GM19351 (cell line): Measurements from ENCODE around the gene SGMS1.
"Not testable (repeated sequence)": the region's sequence is repeated elsewhere in the genome, so short reads cannot be mapped to it uniquely, and the experiment has no call there.

Experiments used
- ATAC-seq: cut with Tn5 transposase; IDR thresholded peaks from one replicate; pipeline ENCODE4 v1.9.1; 2021; ENCODE audit warnings: mild to moderate bottlenecking, moderate library complexity; ENCODE audit not compliant: unreplicated experiment

The SGMS1 gene

DNA sequence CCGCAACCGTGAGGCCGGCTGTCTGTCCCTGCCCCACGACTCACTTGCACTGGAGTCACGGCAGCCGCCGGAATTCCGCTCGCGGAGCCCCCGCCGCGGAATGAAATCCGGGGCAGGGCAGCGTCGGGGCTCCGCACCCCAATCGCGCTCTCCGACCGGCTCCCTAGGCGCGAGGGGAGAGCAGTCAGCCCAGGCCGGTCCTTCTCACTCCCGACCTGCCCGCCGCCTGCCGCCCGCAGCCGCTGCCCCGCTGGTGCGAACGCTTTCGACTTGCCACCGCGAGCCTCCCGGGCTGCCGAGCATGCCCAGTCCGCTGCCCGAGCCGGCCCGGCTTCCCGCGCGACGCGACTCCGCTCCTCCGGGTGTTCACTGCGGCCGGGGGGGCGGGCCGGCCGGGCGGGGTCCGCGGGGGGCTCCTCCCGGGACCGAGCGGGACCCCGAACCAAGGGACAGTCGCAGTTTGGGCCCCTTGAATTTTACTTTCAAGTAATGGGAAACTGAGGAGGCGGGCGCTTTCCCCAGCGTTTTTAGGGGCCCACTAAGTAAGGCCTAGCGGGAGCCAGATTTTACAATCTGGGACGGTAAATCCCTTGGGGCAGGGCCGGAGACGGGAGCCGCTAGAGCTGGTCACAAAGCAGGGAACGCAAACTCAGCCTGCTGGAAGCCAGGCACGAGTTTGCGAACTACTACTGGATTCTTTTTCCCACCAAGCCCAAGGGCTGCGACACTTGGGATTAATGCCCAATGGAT is at the start of gene SGMS1:
TSS of gene SGMS1 (minus strand) at position 294 of the 750 bp plus-strand sequence. CDS start 279,842 bp downstream, outside the sequence.
- ATAC-seq: peak; percentile 23

GRCh38 chr10:50672152-50672551 is 48.4 kb upstream of the SGMS1 start:
- peak; percentile 72 for ATAC-seq

DNA sequence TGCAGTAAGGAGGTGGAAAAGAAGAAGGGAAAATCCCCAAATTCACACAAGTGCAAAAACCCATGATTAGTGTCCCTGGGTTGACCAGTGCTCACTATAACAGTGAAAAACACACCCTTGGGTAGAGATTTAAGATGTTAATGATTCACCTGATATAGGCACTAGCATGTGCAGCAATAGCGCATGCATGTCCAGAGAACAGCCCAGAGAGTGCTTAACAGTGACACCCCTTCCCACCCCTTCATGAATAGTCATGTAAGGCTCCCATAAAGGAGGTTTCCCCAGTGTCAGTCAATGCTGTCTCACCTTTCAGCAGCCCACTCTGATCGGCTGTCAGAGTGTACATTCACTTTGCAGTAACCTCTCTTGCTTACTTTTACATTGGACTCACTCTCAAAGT is 47.9 kb upstream of the SGMS1 start:
- peak; percentile 8 for ATAC-seq

DNA sequence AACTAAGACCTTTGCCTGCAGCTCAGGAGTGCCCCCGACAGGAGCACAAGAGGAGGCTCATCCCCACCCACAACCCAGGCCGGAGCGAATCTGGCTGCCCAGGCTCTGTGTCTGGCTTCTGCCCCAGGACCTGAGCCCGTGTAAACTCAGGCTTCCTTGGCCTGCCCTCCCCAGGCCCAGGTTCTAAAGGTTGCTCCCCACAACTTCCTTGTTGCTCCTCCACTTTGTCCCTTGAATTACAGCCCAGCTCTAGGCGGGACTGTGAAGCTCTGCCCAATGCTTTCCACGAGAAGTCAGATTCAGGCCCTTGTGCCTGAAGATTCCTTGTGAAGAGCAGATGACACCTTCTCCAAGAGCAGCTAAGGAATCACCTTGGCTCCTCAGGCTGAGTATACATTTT is 46.2 kb upstream of the SGMS1 start:
- ATAC-seq: not testable (repeated sequence)

GRCh38 chr10:50667353-50667752 is 43.6 kb upstream of the SGMS1 start:
- not testable (repeated sequence) for ATAC-seq

DNA sequence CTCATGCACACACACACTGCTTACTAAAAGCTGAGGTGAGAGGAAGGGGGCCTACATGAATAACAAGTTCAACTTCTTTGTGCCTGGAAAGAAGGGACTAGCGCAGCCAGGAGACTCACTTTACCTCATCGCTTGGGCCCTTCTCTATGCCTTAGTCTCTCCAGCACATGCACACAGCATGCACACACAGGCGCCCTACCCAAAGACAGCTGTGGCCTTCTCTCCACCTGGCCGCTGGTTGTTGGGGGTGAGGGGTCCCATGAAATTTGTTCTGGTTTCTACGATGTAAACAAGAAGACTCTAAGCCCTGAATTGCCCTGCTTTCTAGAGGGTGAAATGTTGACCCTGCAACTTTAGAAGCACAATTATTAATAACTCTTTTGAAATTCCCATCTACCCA is 38.7 kb upstream of the SGMS1 start:
- ATAC-seq: not testable (repeated sequence)

- ATAC-seq: not testable (repeated sequence)
Measured at GRCh38 chr10:50661563-50661962, 37.8 kb upstream of the SGMS1 start.

DNA sequence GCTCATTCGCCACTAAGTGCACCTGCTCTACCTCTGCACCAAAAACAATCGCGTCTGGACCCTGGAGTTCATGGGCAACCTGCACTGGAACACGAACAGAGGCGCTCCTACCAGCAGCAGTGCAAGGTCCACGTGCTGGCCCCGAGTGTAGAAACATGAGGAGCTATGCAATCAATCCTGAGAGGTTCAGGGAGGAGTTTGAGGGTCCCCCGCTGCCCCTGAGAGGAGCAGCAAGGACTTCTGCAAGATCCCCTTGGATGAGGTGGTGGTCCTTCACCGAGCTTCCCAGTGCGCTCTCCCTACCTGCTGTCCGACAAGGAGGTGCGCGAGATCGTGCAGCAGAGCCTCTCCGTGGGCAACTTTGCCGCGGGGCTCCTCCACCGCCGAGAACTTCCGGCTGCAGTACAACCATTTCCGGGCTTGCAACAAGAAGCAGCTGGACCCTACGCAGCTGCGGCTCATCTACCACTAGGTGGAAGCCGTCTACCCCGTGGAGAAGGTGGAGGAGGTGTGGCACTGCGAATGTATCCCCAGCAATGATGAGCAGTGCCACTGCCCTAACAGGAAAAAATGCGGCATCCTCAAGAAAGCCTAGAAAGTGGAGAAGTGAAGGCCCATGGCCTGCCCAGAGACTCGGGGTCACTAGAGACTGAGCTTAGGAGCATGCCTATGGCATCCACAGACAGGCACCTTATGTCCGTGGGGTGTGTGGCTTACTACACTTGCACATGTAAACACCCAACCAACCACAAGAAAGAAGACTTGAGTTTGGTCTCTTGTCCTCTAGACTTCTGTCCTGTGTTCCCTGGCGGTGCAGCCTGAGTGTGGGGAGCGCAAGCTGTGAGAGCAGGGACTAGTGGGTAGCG is 36.3 kb upstream of the SGMS1 start:
- peak; percentile 96 for ATAC-seq

DNA sequence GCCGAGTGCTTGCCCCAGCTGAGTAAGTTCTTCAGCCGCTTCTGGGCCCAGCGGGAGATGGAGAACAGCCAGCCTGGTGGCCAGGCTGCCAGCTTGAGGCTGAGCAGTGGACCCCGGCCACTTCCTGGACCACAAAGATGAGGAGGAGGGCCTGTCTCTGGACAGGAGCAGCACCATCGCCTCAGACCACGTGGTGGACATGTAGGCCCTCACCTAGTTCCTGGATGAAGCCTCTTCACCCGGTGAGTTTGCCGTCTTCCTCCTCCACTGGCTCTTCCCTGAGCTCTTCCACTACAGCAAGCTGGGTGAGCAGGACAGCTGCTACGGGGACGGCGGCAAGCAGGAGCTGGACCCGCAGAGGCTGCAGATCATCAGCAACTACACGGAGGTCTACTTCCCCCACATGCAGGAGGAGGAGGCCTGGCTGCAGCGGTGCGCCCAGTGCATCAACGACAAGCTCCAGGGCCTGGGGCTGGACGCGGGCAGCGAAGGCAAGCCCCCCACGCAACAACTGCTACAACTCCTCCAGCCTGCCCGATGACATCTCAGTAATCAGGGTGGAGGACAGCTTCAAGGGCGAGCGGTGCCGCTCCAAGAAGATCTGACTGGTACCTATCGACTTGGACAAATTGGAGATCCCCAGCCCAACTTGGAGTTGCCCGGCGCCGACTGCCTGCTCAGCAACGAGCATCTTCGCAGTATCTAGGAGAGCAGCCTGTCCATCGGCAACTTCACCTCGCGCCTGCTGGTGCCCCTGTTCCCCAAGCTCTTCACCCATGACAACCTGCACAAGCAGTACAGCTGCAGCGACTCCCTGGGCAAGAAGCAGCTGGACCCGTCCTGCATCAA is 35.5 kb upstream of the SGMS1 start:
- ATAC-seq: not testable (repeated sequence)

GRCh38 chr10:50658165-50658564 is 34.4 kb upstream of the SGMS1 start:
- no peak for ATAC-seq

- no peak for ATAC-seq
Measured at GRCh38 chr10:50653758-50654157, 30.0 kb upstream of the SGMS1 start.

DNA sequence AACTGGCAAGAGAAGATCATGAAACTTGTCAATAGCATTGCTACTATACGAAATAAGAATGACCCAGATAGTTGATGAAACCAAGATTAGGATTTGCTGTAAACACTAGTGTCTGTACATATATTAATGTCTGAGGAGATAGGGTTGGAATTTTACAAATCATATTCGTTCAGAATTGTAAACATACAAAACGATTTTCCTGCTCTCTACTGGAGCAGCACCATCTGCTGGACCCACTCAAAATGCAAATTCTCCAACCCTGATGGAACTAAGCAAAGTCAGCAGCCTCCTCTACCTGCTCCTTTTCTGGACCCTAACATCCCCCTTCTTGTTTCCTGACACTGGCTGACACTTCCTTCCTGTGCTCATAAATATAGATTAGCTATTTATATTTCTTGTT is 29.4 kb upstream of the SGMS1 start:
- ATAC-seq: no peak

GRCh38 chr10:50651808-50652207 is 28.1 kb upstream of the SGMS1 start:
- no peak for ATAC-seq

GRCh38 chr10:50650481-50650880 is 26.7 kb upstream of the SGMS1 start:
- no peak for ATAC-seq

DNA sequence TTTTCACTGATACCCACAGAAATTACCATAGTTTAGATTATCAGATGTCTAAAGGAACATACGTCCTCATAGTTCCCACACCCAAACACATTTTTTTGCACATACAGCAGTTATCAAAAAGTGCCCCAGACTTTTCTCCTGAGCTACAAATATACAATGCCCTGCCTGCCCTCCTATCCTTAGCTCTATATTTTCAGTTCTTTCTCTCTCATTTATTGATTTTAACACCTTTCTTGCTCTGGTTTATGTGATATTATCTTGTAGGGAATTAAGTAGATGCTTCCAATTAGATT is 25.1 kb upstream of the SGMS1 start:
- no peak for ATAC-seq

DNA sequence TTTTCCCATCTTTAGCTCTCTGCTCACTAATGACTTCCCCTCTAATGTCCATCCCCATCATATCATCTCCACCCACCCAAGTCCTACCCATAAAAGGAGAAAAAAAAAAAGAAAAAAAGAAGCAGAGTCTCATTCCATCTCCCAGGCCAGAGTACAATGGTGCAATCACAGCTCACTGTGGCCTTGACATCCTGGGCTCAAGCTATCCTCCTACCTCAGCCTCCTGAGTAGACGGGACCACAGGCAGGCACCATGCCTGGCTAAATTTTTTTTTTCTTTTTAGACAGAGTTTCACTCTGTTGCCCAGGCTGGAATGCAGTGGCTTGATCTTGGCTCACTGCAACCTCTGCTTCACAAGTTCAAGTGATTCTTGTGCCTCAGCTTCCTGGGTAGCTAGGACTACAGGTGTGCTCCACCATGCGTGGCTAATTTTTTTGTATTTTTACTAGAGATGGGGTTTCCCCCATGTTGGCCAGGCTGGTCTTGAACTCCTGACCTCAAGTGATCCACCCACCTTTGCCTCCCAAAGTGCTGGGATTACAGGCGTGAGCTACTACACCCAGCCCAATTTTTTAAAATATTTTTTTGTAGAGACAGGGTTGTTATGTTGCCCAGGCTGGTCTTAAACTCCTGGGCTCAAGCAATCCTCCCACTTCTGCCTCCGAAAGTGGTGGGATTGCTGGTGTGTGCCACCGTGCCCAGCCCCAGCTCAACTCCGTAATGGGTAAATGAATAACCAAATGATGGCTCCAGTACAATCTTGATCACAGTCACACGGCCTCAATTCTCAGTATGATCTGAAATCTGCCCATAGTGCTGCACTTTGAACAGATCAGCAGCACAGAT is 24.6 kb upstream of the SGMS1 start:
- ATAC-seq: peak; percentile 64

DNA sequence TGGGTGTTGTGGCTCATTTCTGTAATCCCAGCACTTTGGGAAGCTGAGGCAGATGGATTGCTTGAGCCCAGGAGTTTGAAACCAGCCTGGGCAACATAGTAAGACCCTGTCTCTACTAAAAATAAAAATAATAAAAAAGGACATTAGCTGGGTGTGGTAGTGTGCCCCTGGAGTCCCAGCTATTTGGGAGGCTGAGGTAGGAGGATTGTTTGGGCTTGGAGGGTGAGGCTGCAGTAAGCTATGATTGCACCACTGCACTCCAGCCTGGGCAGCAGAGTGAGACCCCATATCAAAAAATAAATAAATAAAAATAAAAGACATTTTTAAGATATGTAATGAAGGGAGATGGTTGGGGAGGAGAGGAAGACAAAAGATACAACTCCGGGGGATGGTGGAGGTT is 23.6 kb upstream of the SGMS1 start:
- not testable (repeated sequence) for ATAC-seq

GRCh38 chr10:50645236-50645635 is 21.5 kb upstream of the SGMS1 start:
- no peak for ATAC-seq

GRCh38 chr10:50641626-50642025 is 17.9 kb upstream of the SGMS1 start:
- ATAC-seq: no peak

DNA sequence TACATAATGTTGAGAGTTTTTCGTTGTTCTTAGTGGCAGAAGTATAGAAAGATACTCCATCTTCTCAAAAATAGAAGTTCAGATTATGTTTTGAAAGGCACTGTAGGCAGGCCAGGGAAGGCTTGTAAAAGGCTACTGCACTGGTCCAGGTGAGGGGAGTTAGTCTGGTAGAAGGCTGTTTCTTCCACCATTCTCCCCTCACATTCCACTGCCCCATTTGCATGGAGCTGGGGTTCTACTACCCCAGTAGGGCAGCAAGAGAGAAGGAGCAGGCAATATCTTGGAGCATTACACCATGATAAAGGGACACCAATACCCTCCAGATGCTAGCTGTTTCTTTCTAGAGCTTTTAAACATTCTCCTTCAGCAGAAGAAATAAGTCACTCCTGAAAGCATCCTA is 16.5 kb upstream of the SGMS1 start:
- no peak for ATAC-seq
